Measurements from ENCODE around the gene TMC1.

Gene TMC1

GRCh38 chr9:72680593-72681282 is 159.3 kb downstream of the TMC1 start:
- no peak for DNase-seq (ENCODE audit: low read depth, low spot score)

- DNase-seq (ENCODE audit: low read depth, low spot score), result no peak
Observed at GRCh38 chr9:72681283-72681630, 159.8 kb downstream of the TMC1 start.

- no peak for DNase-seq (ENCODE audit: low read depth, low spot score)
Observed at GRCh38 chr9:72684615-72685014, 163.2 kb downstream of the TMC1 start.

GRCh38 chr9:72685911-72686310 is 164.5 kb downstream of the TMC1 start:
- DNase-seq (ENCODE audit: low read depth, low spot score), result no peak

GRCh38 chr9:72687331-72687730 is 165.9 kb downstream of the TMC1 start:
- no peak for DNase-seq (ENCODE audit: low read depth, low spot score)

- no peak for DNase-seq (ENCODE audit: low read depth, low spot score)
Observed at GRCh38 chr9:72691671-72692070, 170.3 kb downstream of the TMC1 start.

- DNase-seq (ENCODE audit: low read depth, low spot score), result no peak
Observed at GRCh38 chr9:72695365-72695764, 174.0 kb downstream of the TMC1 start.

GRCh38 chr9:72696511-72696910 is 175.1 kb downstream of the TMC1 start:
- DNase-seq (ENCODE audit: low read depth, low spot score), result no peak

GRCh38 chr9:72701510-72701909 is 180.1 kb downstream of the TMC1 start:
- no peak for DNase-seq (ENCODE audit: low read depth, low spot score)

GRCh38 chr9:72703574-72703973 is 182.2 kb downstream of the TMC1 start:
- no peak for DNase-seq (ENCODE audit: low read depth, low spot score)

GRCh38 chr9:72704688-72705375 is 183.4 kb downstream of the TMC1 start:
- DNase-seq (ENCODE audit: low read depth, low spot score), result no peak

GRCh38 chr9:72718503-72718902 is 197.1 kb downstream of the TMC1 start:
- DNase-seq (ENCODE audit: low read depth, low spot score), result no peak

- DNase-seq (ENCODE audit: low read depth, low spot score), result no peak
Observed at GRCh38 chr9:72721067-72721466, 199.7 kb downstream of the TMC1 start.

GRCh38 chr9:72726947-72727346 is 205.5 kb downstream of the TMC1 start:
- no peak for DNase-seq (ENCODE audit: low read depth, low spot score)

GRCh38 chr9:72728031-72728770 is 206.8 kb downstream of the TMC1 start:
- no peak for DNase-seq (ENCODE audit: low read depth, low spot score)

- no peak for DNase-seq (ENCODE audit: low read depth, low spot score)
Observed at GRCh38 chr9:72733895-72734294, 212.5 kb downstream of the TMC1 start.

- no peak for DNase-seq (ENCODE audit: low read depth, low spot score)
Observed at GRCh38 chr9:72734631-72735030, 213.2 kb downstream of the TMC1 start.

- DNase-seq (ENCODE audit: low read depth, low spot score), result no peak
Observed at GRCh38 chr9:72743836-72744235, 222.4 kb downstream of the TMC1 start.

GRCh38 chr9:72749276-72749675 is 227.9 kb downstream of the TMC1 start:
- DNase-seq (ENCODE audit: low read depth, low spot score), result no peak

- no peak for DNase-seq (ENCODE audit: low read depth, low spot score)
Observed at GRCh38 chr9:72751541-72751940, 230.1 kb downstream of the TMC1 start.

GRCh38 chr9:72753266-72753893 is 232.0 kb downstream of the TMC1 start:
- no peak for DNase-seq (ENCODE audit: low read depth, low spot score)

- no peak for DNase-seq (ENCODE audit: low read depth, low spot score)
Observed at GRCh38 chr9:72755836-72756235, 234.4 kb downstream of the TMC1 start.

Measured in activated CD4-positive, CD25-positive, alpha-beta regulatory T cell treated with anti-CD3 and anti-CD28 coated beads, Interleukin-2, amount 50 U/mL, for 16 hours (primary cell).